Stomach smooth muscle (tissue), 2 donors: Measurements from ENCODE around the gene MPPED2.

ENCODE experiments used
- H3K27ac ChIP-seq: one replicate; pipeline ENCODE4 v1.7.0; 2013; ENCODE audit warnings: mild to moderate bottlenecking, low read length, inconsistent platforms
- H3K27me3 ChIP-seq, 2 donors: one replicate each; pipeline ENCODE4 v1.7.0; 2013; ENCODE audit warnings: low read length in 2 of 2; ENCODE audit not compliant: insufficient read depth in 2 of 2, control insufficient read depth in 1 of 2
- H3K36me3 ChIP-seq, 2 donors: one replicate each; pipeline ENCODE4 v1.7.0; 2013; ENCODE audit warnings: low read length in 2 of 2; ENCODE audit not compliant: control insufficient read depth in 2 of 2, insufficient read depth in 2 of 2
- H3K4me1 ChIP-seq: one replicate; pipeline ENCODE4 v1.7.0; 2013; ENCODE audit warnings: low read length; ENCODE audit not compliant: control insufficient read depth, insufficient read depth
- H3K4me3 ChIP-seq, 2 donors: one replicate each; pipeline ENCODE4 v1.7.0; 2013; ENCODE audit warnings: low read length in 2 of 2
- H3K9ac ChIP-seq, 2 donors: one replicate each; pipeline ENCODE4 v1.7.0; 2013; ENCODE audit warnings: low read length in 2 of 2, mild to moderate bottlenecking in 1 of 2
- H3K9me3 ChIP-seq, 2 donors: one replicate each; pipeline ENCODE4 v1.7.0; 2013; ENCODE audit warnings: low read length in 2 of 2; ENCODE audit not compliant: control insufficient read depth in 2 of 2
- donor health status: healthy.
- donor health status: Pancreatic carcinoma.

The MPPED2 gene

GRCh38 chr11:30527566-30527965 lies 58.6 kb downstream of the MPPED2 start:
- no peak overlapping the region for H3K27ac ChIP-seq
- H3K9ac ChIP-seq, result no peak overlapping the region
- H3K27me3 ChIP-seq, result no peaks in the 10 kb centered on the region
- no peaks in the 10 kb centered on the region for H3K4me1 ChIP-seq
- no peaks in the 10 kb centered on the region for H3K36me3 ChIP-seq
- no peak overlapping the region for H3K4me3 ChIP-seq
- H3K9me3 ChIP-seq, result no peaks in the 10 kb centered on the region

GRCh38 chr11:30526558-30526957 lies 59.6 kb downstream of the MPPED2 start:
- Histone ChIP-seq H3K9ac (no peak overlapping the region), H3K9me3 (no peaks in the 10 kb centered on the region), H3K27me3 (no peaks in the 10 kb centered on the region), H3K4me3 (no peak overlapping the region), H3K4me1 (no peaks in the 10 kb centered on the region), H3K27ac (no peak overlapping the region), H3K36me3 (no peaks in the 10 kb centered on the region)

GRCh38 chr11:30522536-30523243 lies 63.5 kb downstream of the MPPED2 start:
- Histone ChIP-seq H3K27ac (no peak overlapping the region), H3K9me3 (no peaks in the 10 kb centered on the region), H3K27me3 (no peaks in the 10 kb centered on the region), H3K4me1 (no peaks in the 10 kb centered on the region), H3K9ac (no peak overlapping the region), H3K36me3 (no peaks in the 10 kb centered on the region), H3K4me3 (no peak overlapping the region)

GRCh38 chr11:30521297-30522071 lies 64.7 kb downstream of the MPPED2 start:
- no peaks in the 10 kb centered on the region for H3K4me1 ChIP-seq
- no peak overlapping the region for H3K4me3 ChIP-seq
- H3K27me3 ChIP-seq, result no peaks in the 10 kb centered on the region
- H3K9ac ChIP-seq, result no peak overlapping the region
- no peaks in the 10 kb centered on the region for H3K9me3 ChIP-seq
- H3K27ac ChIP-seq, result no peak overlapping the region
- H3K36me3 ChIP-seq, result no peaks in the 10 kb centered on the region

GRCh38 chr11:30513087-30513486 lies 73.1 kb downstream of the MPPED2 start:
- no peak overlapping the region for H3K27ac ChIP-seq
- H3K4me1 ChIP-seq, result no peaks in the 10 kb centered on the region
- no peaks in the 10 kb centered on the region for H3K9me3 ChIP-seq
- no peaks in the 10 kb centered on the region for H3K36me3 ChIP-seq
- no peaks in the 10 kb centered on the region for H3K27me3 ChIP-seq
- no peak overlapping the region for H3K4me3 ChIP-seq
- H3K9ac ChIP-seq, result no peak overlapping the region

GRCh38 chr11:30511408-30511807 lies 74.7 kb downstream of the MPPED2 start:
- Histone ChIP-seq H3K27ac (no peak overlapping the region), H3K36me3 (no peaks in the 10 kb centered on the region)

GRCh38 chr11:30510750-30511149 lies 75.4 kb downstream of the MPPED2 start:
- H3K9ac ChIP-seq, result no peak overlapping the region
- no peak overlapping the region for H3K4me3 ChIP-seq
- H3K27me3 ChIP-seq, result no peaks in the 10 kb centered on the region

More at GRCh38 chr11:30511408-30511807, 74.7 kb downstream of the MPPED2 start:
- Histone ChIP-seq H3K4me3 (no peak overlapping the region), H3K4me1 (no peaks in the 10 kb centered on the region), H3K9me3 (no peaks in the 10 kb centered on the region), H3K27me3 (no peaks in the 10 kb centered on the region), H3K9ac (no peak overlapping the region)

GRCh38 chr11:30509364-30509763 lies 76.8 kb downstream of the MPPED2 start:
- no peaks in the 10 kb centered on the region for H3K27me3 ChIP-seq
- H3K4me1 ChIP-seq, result no peaks in the 10 kb centered on the region
- no peaks in the 10 kb centered on the region for H3K36me3 ChIP-seq
- no peaks in the 10 kb centered on the region for H3K9me3 ChIP-seq
- H3K27ac ChIP-seq, result no peak overlapping the region
- no peak overlapping the region for H3K9ac ChIP-seq
- H3K4me3 ChIP-seq, result no peak overlapping the region

More at GRCh38 chr11:30510750-30511149, 75.4 kb downstream of the MPPED2 start:
- H3K36me3 ChIP-seq, result no peaks in the 10 kb centered on the region
- no peaks in the 10 kb centered on the region for H3K9me3 ChIP-seq
- H3K4me1 ChIP-seq, result no peaks in the 10 kb centered on the region
- H3K27ac ChIP-seq, result no peak overlapping the region

- no peak overlapping the region for H3K9ac ChIP-seq
- no peaks in the 10 kb centered on the region for H3K36me3 ChIP-seq
- no peaks in the 10 kb centered on the region for H3K27me3 ChIP-seq
- no peaks in the 10 kb centered on the region for H3K4me1 ChIP-seq
- no peak overlapping the region for H3K4me3 ChIP-seq
- H3K9me3 ChIP-seq, result no peaks in the 10 kb centered on the region
- no peak overlapping the region for H3K27ac ChIP-seq
Measured at GRCh38 chr11:30508594-30508993, 77.6 kb downstream of the MPPED2 start.

- Histone ChIP-seq H3K9me3 (no peaks in the 10 kb centered on the region), H3K4me3 (no peak overlapping the region), H3K9ac (no peak overlapping the region), H3K4me1 (no peaks in the 10 kb centered on the region), H3K36me3 (no peaks in the 10 kb centered on the region), H3K27ac (no peak overlapping the region), H3K27me3 (no peaks in the 10 kb centered on the region)
Measured at GRCh38 chr11:30505603-30506002, 80.5 kb downstream of the MPPED2 start.

- H3K4me3 ChIP-seq, result no peak overlapping the region
- H3K36me3 ChIP-seq, result no peaks in the 10 kb centered on the region
- no peaks in the 10 kb centered on the region for H3K4me1 ChIP-seq
- H3K27me3 ChIP-seq, result no peaks in the 10 kb centered on the region
- H3K9me3 ChIP-seq, result no peaks in the 10 kb centered on the region
- no peak overlapping the region for H3K9ac ChIP-seq
- H3K27ac ChIP-seq, result no peak overlapping the region
Measured at GRCh38 chr11:30504468-30504867, 81.7 kb downstream of the MPPED2 start.
